DND-41 (cell line): ENCODE measurements around the gene KLHL20.
"Not testable (repeated sequence)": the region's sequence is repeated elsewhere in the genome, so short reads cannot be mapped to it uniquely, and the experiment has no call there.

Source experiments
- ATAC-seq: fragments of 200-7000 bp; cut with Tn5 transposase; 3 replicates; pipeline ENCODE4 v1.9.1; 2021; ENCODE audit warnings: low read depth; ENCODE audit not compliant: insufficient read depth
- DNase-seq: peaks from one replicate; pipeline ENCODE4 v3.0.0-alpha.2; 2020
- H2AFZ ChIP-seq: 2 replicates; pipeline ENCODE4 v1.6.0; 2012; ENCODE audit warnings: low read depth, low read length
- H3K27ac ChIP-seq: 2 replicates; pipeline ENCODE4 v1.5.1; 2012; ENCODE audit warnings: low read length, inconsistent platforms
- H3K27me3 ChIP-seq: fragments of 200-600 bp; sonication (generic); 2 replicates; pipeline ENCODE4 v1.6.0; 2012; ENCODE audit warnings: low read length, mild to moderate bottlenecking, inconsistent platforms; ENCODE audit not compliant: insufficient read depth, poor library complexity
- H3K36me3 ChIP-seq: 2 replicates; pipeline ENCODE4 v1.5.1; 2012; ENCODE audit warnings: low read length, inconsistent platforms; ENCODE audit not compliant: insufficient read depth
- H3K4me1 ChIP-seq: 2 replicates; pipeline ENCODE4 v1.5.1; 2012; ENCODE audit warnings: mild to moderate bottlenecking, low read length; ENCODE audit not compliant: insufficient read depth
- H3K4me2 ChIP-seq: 2 replicates; pipeline ENCODE4 v1.6.0; 2012; ENCODE audit warnings: mild to moderate bottlenecking, moderate library complexity, low read length, inconsistent platforms; ENCODE audit not compliant: insufficient read depth
- H3K4me3 ChIP-seq, 2 experiments: fragments of 200-600 bp in 1 of 2; shearing (Covaris generic) in 1 of 2; 2 replicates each; pipeline ENCODE4 v1.5.1; 2012 to 2016; ENCODE audit warnings: inconsistent platforms in 2 of 2, low read length in 2 of 2, mild to moderate bottlenecking in 2 of 2, low read depth in 1 of 2, moderate library complexity in 1 of 2
- H3K79me2 ChIP-seq: 2 replicates; pipeline ENCODE4 v1.6.0; 2012; ENCODE audit warnings: low read length, inconsistent platforms; ENCODE audit not compliant: insufficient read depth
- H3K9ac ChIP-seq: 2 replicates; pipeline ENCODE4 v1.6.0; 2012; ENCODE audit warnings: low read depth, mild to moderate bottlenecking, inconsistent platforms, low read length, moderate library complexity
- H3K9me3 ChIP-seq: 2 replicates; pipeline ENCODE4 v1.5.1; 2012; ENCODE audit warnings: low read length, moderate library complexity, mild to moderate bottlenecking, inconsistent platforms; ENCODE audit not compliant: insufficient read depth, severe bottlenecking
- H4K20me1 ChIP-seq: 2 replicates; pipeline ENCODE4 v1.6.0; 2012; ENCODE audit warnings: low read length; ENCODE audit not compliant: insufficient read depth
- CTCF ChIP-seq: IDR thresholded peaks from 2 replicates; pipeline ENCODE4 v1.5.1; 2012; ENCODE audit warnings: borderline replicate concordance, low read length, moderate library complexity, mild to moderate bottlenecking; ENCODE audit not compliant: poor library complexity, severe bottlenecking; ENCODE audit errors: extremely low read depth
- EZH2 ChIP-seq: IDR thresholded peaks from 3 replicates; pipeline ENCODE4 v1.6.1; 2012; ENCODE audit warnings: borderline replicate concordance, low read depth, mild to moderate bottlenecking, moderate library complexity, low read length, inconsistent platforms; ENCODE audit not compliant: severe bottlenecking

The KLHL20 gene

GRCh38 chr1:173714759-173715537, at the start of gene KLHL20:
Gene KLHL20 (plus strand): TSS chr1:173714981. CDS start chr1:173716044, 1,063 bp downstream.
- Histone ChIP-seq H3K9me3 (no peaks in the 10 kb centered on the region), H3K27ac (peak within 1 kb of the TSS; percentile 80), H3K4me1 (peaks cover 31% of the 10 kb centered on the region), H3K36me3 (peaks cover 7% of the 10 kb centered on the region; the same call in 1 of the 2 replicates), H3K4me2 (peak within 1 kb of the TSS; percentile 91), H2AFZ (peak within 1 kb of the TSS; percentile 98), H3K9ac (peak within 1 kb of the TSS; percentile 73), H4K20me1 (0 out of 2 replicates have a peak, but pooled peaks cover 2% of the 10 kb centered on the region), H3K4me3 (peak within 1 kb of the TSS; percentile 80 to 87), H3K27me3 (no peaks in the 10 kb centered on the region), H3K79me2 (peaks cover 39% of the 10 kb centered on the region)
- ATAC-seq (peak; percentile 96), DNase-seq (peak; percentile 93)
- TF ChIP-seq CTCF = peak; percentile 28
- TF ChIP-seq EZH2 = no peak

- no peak for DNase-seq
- no peak overlapping the region for H2AFZ ChIP-seq
Observed at GRCh38 chr1:173666646-173667045, 48.1 kb upstream of the KLHL20 start.

GRCh38 chr1:173669491-173669941, 45.3 kb upstream of the KLHL20 start, which contains the start of gene ANKRD45:
Gene ANKRD45 (minus strand): TSS chr1:173669851. CDS start chr1:173659418, 10,433 bp downstream.
- no peak for TF ChIP-seq EZH2
- TF ChIP-seq CTCF = no peak
- DNase-seq = no peak
- Histone ChIP-seq H3K4me3 (no peak within 1 kb of the TSS), H3K36me3 (no peaks in the 10 kb centered on the region), H3K27ac (no peak within 1 kb of the TSS), H3K4me1 (no peaks in the 10 kb centered on the region), H3K9ac (no peak within 1 kb of the TSS), H4K20me1 (no peaks in the 10 kb centered on the region), H3K9me3 (no peaks in the 10 kb centered on the region), H3K79me2 (no peaks in the 10 kb centered on the region), H2AFZ (no peak within 1 kb of the TSS), H3K4me2 (no peak within 1 kb of the TSS), H3K27me3 (no peaks in the 10 kb centered on the region)
- ATAC-seq = no peak

More at GRCh38 chr1:173666646-173667045, 48.1 kb upstream of the KLHL20 start:
- no peaks in the 10 kb centered on the region for H3K9me3 ChIP-seq
- TF ChIP-seq EZH2 (no peak), CTCF (no peak)
- no peaks in the 10 kb centered on the region for H3K27me3 ChIP-seq
- no peaks in the 10 kb centered on the region for H3K79me2 ChIP-seq
- H3K27ac ChIP-seq = no peak overlapping the region
- no peak overlapping the region for H3K4me3 ChIP-seq
- no peaks in the 10 kb centered on the region for H3K4me1 ChIP-seq
- no peak for ATAC-seq
- no peaks in the 10 kb centered on the region for H3K36me3 ChIP-seq
- H4K20me1 ChIP-seq = no peaks in the 10 kb centered on the region
- no peak overlapping the region for H3K4me2 ChIP-seq
- no peak overlapping the region for H3K9ac ChIP-seq

GRCh38 chr1:173674496-173674895, 40.3 kb upstream of the KLHL20 start:
- H3K79me2 ChIP-seq, H3K9ac ChIP-seq, H3K9me3 ChIP-seq, H3K36me3 ChIP-seq, DNase-seq, ATAC-seq, H3K4me1 ChIP-seq, H2AFZ ChIP-seq, H3K4me3 ChIP-seq, H3K27me3 ChIP-seq, H3K27ac ChIP-seq, H4K20me1 ChIP-seq, H3K4me2 ChIP-seq: not testable (repeated sequence)

GRCh38 chr1:173680152-173680551, 34.6 kb upstream of the KLHL20 start:
- DNase-seq, H3K4me3 ChIP-seq: not testable (repeated sequence)

More at GRCh38 chr1:173680152-173680551, 34.6 kb upstream of the KLHL20 start:
- H3K4me2 ChIP-seq, H4K20me1 ChIP-seq, H3K4me1 ChIP-seq, H3K27me3 ChIP-seq, H3K27ac ChIP-seq, H3K9ac ChIP-seq, H2AFZ ChIP-seq, H3K79me2 ChIP-seq, H3K9me3 ChIP-seq, H3K36me3 ChIP-seq, ATAC-seq: not testable (repeated sequence)
